ENCODE results near the gene RCAN3. TPM values are rescaled to one million over a fixed set of nuclear protein-coding genes. Genes with fewer than 3 reads are reported as not detected.

RCAN3 gene
- total RNA-seq, 4 donors from 2014 or later: 2.6 to 22.1 (median 7.3) TPM

- DNase-seq: no peak
- TF ChIP-seq POLR2A (IDR thresholded peaks at IDR 0.05) (no peak), CTCF (IDR thresholded peaks at IDR 0.05) (no peak)
- H3K27me3 ChIP-seq: peaks cover 0 to 12% of the 10 kb centered on the region in 2 donors
- no peaks in the 10 kb centered on the region for H3K9me3 ChIP-seq
- no peaks in the 10 kb centered on the region for H3K36me3 ChIP-seq
- H3K27ac ChIP-seq: no peak within 1 kb of the TSS
- intact Hi-C loops (cut with DNase I; ENCODE audit: low total_unique reads): no loop called here
- no peak within 1 kb of the TSS for H3K4me3 ChIP-seq
- peaks cover 0 to 5% of the 10 kb centered on the region in 2 donors for H3K4me1 ChIP-seq
These were observed 53.2 kb downstream of the RCAN3 start, which contains the start of gene NCMAP for GRCh38 chr1:24555591-24556413. Gene NCMAP (plus strand): TSS chr1:24556087. CDS start chr1:24595431, 39,344 bp downstream.

GRCh38 chr1:24556414-24556795, 53.8 kb downstream of the RCAN3 start:
- Histone ChIP-seq H3K4me3 (no peak overlapping the region), H3K36me3 (no peaks in the 10 kb centered on the region), H3K27me3 (peaks cover 0 to 12% of the 10 kb centered on the region in 2 donors), H3K27ac (no peak overlapping the region), H3K9me3 (no peaks in the 10 kb centered on the region), H3K4me1 (peaks cover 0 to 5% of the 10 kb centered on the region in 2 donors)
- intact Hi-C loops (cut with DNase I; ENCODE audit: low total_unique reads): no loop called here
- no peak for DNase-seq
- TF ChIP-seq CTCF (IDR thresholded peaks at IDR 0.05): no peak
- no peak for TF ChIP-seq POLR2A (IDR thresholded peaks at IDR 0.05)

GRCh38 chr1:24557220-24557619, 54.6 kb downstream of the RCAN3 start:
- Histone ChIP-seq H3K27ac (no peak overlapping the region), H3K9me3 (no peaks in the 10 kb centered on the region), H3K36me3 (no peaks in the 10 kb centered on the region), H3K27me3 (peaks cover 0 to 12% of the 10 kb centered on the region in 2 donors), H3K4me3 (no peak overlapping the region), H3K4me1 (peaks cover 0 to 5% of the 10 kb centered on the region in 2 donors)
- intact Hi-C loops (cut with DNase I; ENCODE audit: low total_unique reads): no loop called here
- TF ChIP-seq CTCF (IDR thresholded peaks at IDR 0.05): no peak
- TF ChIP-seq POLR2A (IDR thresholded peaks at IDR 0.05): no peak
- no peak for DNase-seq

GRCh38 chr1:24557711-24558131, 55.1 kb downstream of the RCAN3 start:
- DNase-seq: no peak
- intact Hi-C loops (cut with DNase I; ENCODE audit: low total_unique reads): no loop called here
- H3K27me3 ChIP-seq: peaks cover 0 to 12% of the 10 kb centered on the region in 2 donors

More at GRCh38 chr1:24557711-24558131, 55.1 kb downstream of the RCAN3 start:
- Histone ChIP-seq H3K4me1 (peaks cover 0 to 5% of the 10 kb centered on the region in 2 donors), H3K36me3 (no peaks in the 10 kb centered on the region), H3K9me3 (no peaks in the 10 kb centered on the region), H3K27ac (no peak overlapping the region), H3K4me3 (no peak overlapping the region)
- no peak for TF ChIP-seq CTCF (IDR thresholded peaks at IDR 0.05)
- TF ChIP-seq POLR2A (IDR thresholded peaks at IDR 0.05): no peak

Measured in uterus (tissue), 4 donors.